Measurements from ENCODE around the gene APOL4. TPM values are rescaled to one million over a fixed set of nuclear protein-coding genes. Genes with fewer than 3 reads are reported as not detected.
"Not testable (repeated sequence)": the region's sequence is repeated elsewhere in the genome, so short reads cannot be mapped to it uniquely, and the experiment has no call there.

APOL4 gene
- total RNA-seq, 1 experiment from 2014 or later: 0.31 TPM

DNA sequence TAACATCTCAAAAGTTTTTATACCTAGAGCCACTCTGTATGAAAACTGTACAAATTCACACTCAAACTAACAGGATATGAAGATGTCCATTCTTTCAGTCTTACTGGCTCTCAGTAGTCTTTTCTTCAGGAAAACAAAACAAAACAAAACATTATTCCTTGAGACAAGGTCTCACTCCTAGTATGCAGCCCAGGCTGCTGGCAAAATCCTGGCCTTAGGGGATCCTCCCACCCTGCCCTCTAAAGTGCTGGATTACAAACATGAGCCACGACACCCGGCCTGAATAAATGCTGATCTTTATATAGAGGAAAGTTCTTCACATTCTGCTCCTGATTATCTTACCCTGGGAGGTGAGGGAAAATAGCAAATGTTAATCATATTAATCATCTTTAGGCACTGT, 32.6 kb upstream of the APOL4 start (continued):
- TF ChIP-seq FOXP1 (CRISPR knock-in tag; IDR thresholded peaks at IDR 0.05; ENCODE audit: borderline replicate concordance) (no peak), NR1H2 (CRISPR knock-in tag; IDR thresholded peaks at IDR 0.05) (no peak), TCF7 (CRISPR knock-in tag; IDR thresholded peaks at IDR 0.05; ENCODE audit: low read depth) (no peak), CREM (CRISPR knock-in tag; IDR thresholded peaks at IDR 0.05) (no peak), ZNF317 (CRISPR knock-in tag; IDR thresholded peaks at IDR 0.05; ENCODE audit: borderline replicate concordance, low read depth) (no peak), SOX15 (CRISPR knock-in tag; IDR thresholded peaks at IDR 0.05) (no peak)

DNA sequence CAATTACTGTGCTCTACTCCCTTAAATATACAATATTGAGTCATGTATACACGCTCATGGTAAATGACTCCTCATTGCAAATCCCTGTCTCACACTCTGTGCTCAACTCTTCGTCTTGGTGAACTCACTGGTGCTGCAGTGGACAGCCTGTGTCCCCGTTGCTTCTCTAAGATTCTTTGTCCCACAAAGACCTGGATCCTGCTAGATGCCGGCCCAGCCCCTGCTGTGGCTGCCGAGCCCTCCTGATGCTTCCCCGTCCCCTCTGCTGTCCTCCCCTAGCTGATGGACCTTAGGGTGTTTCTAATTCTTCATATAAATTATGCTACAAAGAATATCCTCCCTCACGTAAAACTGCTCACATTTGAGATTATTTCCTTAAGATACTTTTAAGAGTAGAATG, 32.2 kb upstream of the APOL4 start:
- DNase-seq (ENCODE audit: low spot score) (no peak), ATAC-seq (no peak)
- no peaks in the 10 kb centered on the region; the same call in 1 of the 2 replicates for H3K27me3 Mint-ChIP-seq (ENCODE audit: low read depth)
- CTCF ChIA-PET: no interaction called here
- no peak overlapping the region for H3K27ac Mint-ChIP-seq
- H3K4me3 Mint-ChIP-seq: no peak overlapping the region
- peaks cover 9% of the 10 kb centered on the region for H3K36me3 Mint-ChIP-seq
- POLR2A ChIA-PET: no interaction called here
- peaks cover 15% of the 10 kb centered on the region for H3K4me1 Mint-ChIP-seq
- H3K9me3 Mint-ChIP-seq: peaks cover 5% of the 10 kb centered on the region; the same call in 1 of the 2 replicates
- TF ChIP-seq, protein P1, sequence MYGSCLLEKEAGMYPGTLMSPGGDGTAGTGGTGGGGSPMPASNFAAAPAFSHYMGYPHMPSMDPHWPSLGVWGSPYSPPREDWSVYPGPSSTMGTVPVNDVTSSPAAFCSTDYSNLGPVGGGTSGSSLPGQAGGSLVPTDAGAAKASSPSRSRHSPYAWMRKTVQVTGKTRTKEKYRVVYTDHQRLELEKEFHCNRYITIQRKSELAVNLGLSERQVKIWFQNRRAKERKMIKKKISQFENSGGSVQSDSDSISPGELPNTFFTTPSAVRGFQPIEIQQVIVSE (CRISPR knock-in tag; IDR thresholded peaks at IDR 0.05; ENCODE audit: borderline replicate concordance): no peak
- TF ChIP-seq NR2C2 (CRISPR knock-in tag; IDR thresholded peaks at IDR 0.05) (no peak), TCF7 (CRISPR knock-in tag; IDR thresholded peaks at IDR 0.05; ENCODE audit: low read depth) (no peak), RELA (CRISPR knock-in tag; IDR thresholded peaks at IDR 0.05; ENCODE audit: borderline replicate concordance) (no peak), GABPB1 (CRISPR knock-in tag; IDR thresholded peaks at IDR 0.05) (no peak), IRF2 (CRISPR knock-in tag; IDR thresholded peaks at IDR 0.05; ENCODE audit: borderline replicate concordance, low read depth) (no peak), EMX1 (CRISPR knock-in tag; IDR thresholded peaks at IDR 0.05) (no peak)
- TF ChIP-seq, protein P2, sequence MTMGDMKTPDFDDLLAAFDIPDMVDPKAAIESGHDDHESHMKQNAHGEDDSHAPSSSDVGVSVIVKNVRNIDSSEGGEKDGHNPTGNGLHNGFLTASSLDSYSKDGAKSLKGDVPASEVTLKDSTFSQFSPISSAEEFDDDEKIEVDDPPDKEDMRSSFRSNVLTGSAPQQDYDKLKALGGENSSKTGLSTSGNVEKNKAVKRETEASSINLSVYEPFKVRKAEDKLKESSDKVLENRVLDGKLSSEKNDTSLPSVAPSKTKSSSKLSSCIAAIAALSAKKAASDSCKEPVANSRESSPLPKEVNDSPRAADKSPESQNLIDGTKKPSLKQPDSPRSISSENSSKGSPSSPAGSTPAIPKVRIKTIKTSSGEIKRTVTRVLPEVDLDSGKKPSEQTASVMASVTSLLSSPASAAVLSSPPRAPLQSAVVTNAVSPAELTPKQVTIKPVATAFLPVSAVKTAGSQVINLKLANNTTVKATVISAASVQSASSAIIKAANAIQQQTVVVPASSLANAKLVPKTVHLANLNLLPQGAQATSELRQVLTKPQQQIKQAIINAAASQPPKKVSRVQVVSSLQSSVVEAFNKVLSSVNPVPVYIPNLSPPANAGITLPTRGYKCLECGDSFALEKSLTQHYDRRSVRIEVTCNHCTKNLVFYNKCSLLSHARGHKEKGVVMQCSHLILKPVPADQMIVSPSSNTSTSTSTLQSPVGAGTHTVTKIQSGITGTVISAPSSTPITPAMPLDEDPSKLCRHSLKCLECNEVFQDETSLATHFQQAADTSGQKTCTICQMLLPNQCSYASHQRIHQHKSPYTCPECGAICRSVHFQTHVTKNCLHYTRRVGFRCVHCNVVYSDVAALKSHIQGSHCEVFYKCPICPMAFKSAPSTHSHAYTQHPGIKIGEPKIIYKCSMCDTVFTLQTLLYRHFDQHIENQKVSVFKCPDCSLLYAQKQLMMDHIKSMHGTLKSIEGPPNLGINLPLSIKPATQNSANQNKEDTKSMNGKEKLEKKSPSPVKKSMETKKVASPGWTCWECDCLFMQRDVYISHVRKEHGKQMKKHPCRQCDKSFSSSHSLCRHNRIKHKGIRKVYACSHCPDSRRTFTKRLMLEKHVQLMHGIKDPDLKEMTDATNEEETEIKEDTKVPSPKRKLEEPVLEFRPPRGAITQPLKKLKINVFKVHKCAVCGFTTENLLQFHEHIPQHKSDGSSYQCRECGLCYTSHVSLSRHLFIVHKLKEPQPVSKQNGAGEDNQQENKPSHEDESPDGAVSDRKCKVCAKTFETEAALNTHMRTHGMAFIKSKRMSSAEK (CRISPR knock-in tag; IDR thresholded peaks at IDR 0.05; ENCODE audit: borderline replicate concordance): no peak

- ATAC-seq (no peak), DNase-seq (ENCODE audit: low spot score) (no peak)
- CTCF ChIA-PET: interaction anchor here (0.8 to 1.0 kb wide), 2 partner anchors 28 to 254 kb away, joined by 3 to 4 read pairs; no protein-coding TSS in a partner anchor
- no peaks in the 10 kb centered on the region; the same call in 1 of the 2 replicates for H3K27me3 Mint-ChIP-seq (ENCODE audit: low read depth)
- peaks cover 5% of the 10 kb centered on the region; the same call in 1 of the 2 replicates for H3K9me3 Mint-ChIP-seq
- H3K27ac Mint-ChIP-seq: no peak overlapping the region
- H3K4me1 Mint-ChIP-seq: peaks cover 9% of the 10 kb centered on the region
- POLR2A ChIA-PET: no interaction called here
- TF ChIP-seq TCF7 (CRISPR knock-in tag; IDR thresholded peaks at IDR 0.05; ENCODE audit: low read depth) (no peak), NR1H2 (CRISPR knock-in tag; IDR thresholded peaks at IDR 0.05) (no peak), HMGA2 (CRISPR knock-in tag; IDR thresholded peaks at IDR 0.05) (no peak), NFE2L1 (CRISPR knock-in tag; IDR thresholded peaks at IDR 0.05) (no peak)
- TF ChIP-seq, protein P3, sequence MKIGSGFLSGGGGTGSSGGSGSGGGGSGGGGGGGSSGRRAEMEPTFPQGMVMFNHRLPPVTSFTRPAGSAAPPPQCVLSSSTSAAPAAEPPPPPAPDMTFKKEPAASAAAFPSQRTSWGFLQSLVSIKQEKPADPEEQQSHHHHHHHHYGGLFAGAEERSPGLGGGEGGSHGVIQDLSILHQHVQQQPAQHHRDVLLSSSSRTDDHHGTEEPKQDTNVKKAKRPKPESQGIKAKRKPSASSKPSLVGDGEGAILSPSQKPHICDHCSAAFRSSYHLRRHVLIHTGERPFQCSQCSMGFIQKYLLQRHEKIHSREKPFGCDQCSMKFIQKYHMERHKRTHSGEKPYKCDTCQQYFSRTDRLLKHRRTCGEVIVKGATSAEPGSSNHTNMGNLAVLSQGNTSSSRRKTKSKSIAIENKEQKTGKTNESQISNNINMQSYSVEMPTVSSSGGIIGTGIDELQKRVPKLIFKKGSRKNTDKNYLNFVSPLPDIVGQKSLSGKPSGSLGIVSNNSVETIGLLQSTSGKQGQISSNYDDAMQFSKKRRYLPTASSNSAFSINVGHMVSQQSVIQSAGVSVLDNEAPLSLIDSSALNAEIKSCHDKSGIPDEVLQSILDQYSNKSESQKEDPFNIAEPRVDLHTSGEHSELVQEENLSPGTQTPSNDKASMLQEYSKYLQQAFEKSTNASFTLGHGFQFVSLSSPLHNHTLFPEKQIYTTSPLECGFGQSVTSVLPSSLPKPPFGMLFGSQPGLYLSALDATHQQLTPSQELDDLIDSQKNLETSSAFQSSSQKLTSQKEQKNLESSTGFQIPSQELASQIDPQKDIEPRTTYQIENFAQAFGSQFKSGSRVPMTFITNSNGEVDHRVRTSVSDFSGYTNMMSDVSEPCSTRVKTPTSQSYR (CRISPR knock-in tag; IDR thresholded peaks at IDR 0.05): no peak
- H3K4me3 Mint-ChIP-seq: no peak overlapping the region
- peaks cover 13% of the 10 kb centered on the region for H3K36me3 Mint-ChIP-seq
Measured at GRCh38 chr22:36232715-36233401, 31.2 kb upstream of the APOL4 start.

- CTCF ChIA-PET: interaction anchor here (0.7 to 1.6 kb wide), 6 partner anchors 9 to 256 kb away, joined by 3 to 10 read pairs (median 4); partner anchors contain the start of gene APOL2
- DNase-seq (ENCODE audit: low spot score): peak; percentile 49
- H3K4me1 Mint-ChIP-seq; H3K9me3 Mint-ChIP-seq; H3K27ac Mint-ChIP-seq; POLR2A ChIA-PET; H3K27me3 Mint-ChIP-seq (ENCODE audit: low read depth); H3K4me3 Mint-ChIP-seq: not testable (repeated sequence)
- H3K36me3 Mint-ChIP-seq: peaks cover 18% of the 10 kb centered on the region
- peak; percentile 97 for ATAC-seq
Measured at GRCh38 chr22:36231051-36231450, 29.4 kb upstream of the APOL4 start.

DNA sequence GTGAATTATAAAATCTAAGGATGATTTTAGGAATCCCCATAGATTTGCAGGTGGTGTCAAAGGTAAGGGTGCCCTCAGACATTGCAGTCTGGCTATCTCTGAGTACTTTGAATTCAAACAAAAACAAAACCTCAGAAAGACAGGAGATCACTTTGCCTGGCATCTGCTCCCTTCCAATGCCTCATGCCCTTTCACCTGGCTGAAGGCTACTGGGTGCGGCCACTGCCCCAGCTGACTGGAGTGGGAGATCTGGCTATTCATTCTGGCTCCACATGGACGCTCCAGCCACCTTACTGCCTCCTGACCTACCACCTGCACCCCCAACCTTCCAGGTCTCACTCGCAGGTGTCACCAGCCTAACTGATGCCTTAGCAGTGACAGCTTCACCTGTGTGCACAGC, 28.0 kb upstream of the APOL4 start:
- POLR2A ChIA-PET: not testable (repeated sequence)

More for the DNA sequence above, 28.0 kb upstream of the APOL4 start:
- ATAC-seq; H3K9me3 Mint-ChIP-seq; H3K27me3 Mint-ChIP-seq (ENCODE audit: low read depth); H3K4me1 Mint-ChIP-seq; DNase-seq (ENCODE audit: low spot score); CTCF ChIA-PET; H3K4me3 Mint-ChIP-seq: not testable (repeated sequence)
- H3K27ac Mint-ChIP-seq: peak overlapping the region; percentile 10; the same call in 1 of the 2 replicates
- H3K36me3 Mint-ChIP-seq: peaks cover 14% of the 10 kb centered on the region

All from WTC11 (cell line).